GM12892 (cell line): ENCODE data around the gene TBC1D5.

Experiments used
- POLR2AphosphoS5 ChIP-seq: IDR thresholded peaks from 2 replicates; pipeline ENCODE4 v1.6.1; 2011; ENCODE audit warnings: low read depth, low read length, control low read depth
- TAF1 ChIP-seq: IDR thresholded peaks from 2 replicates; pipeline ENCODE4 v1.6.1; 2011; ENCODE audit warnings: low read depth, mild to moderate bottlenecking, control low read depth, low read length, borderline replicate concordance

DNA sequence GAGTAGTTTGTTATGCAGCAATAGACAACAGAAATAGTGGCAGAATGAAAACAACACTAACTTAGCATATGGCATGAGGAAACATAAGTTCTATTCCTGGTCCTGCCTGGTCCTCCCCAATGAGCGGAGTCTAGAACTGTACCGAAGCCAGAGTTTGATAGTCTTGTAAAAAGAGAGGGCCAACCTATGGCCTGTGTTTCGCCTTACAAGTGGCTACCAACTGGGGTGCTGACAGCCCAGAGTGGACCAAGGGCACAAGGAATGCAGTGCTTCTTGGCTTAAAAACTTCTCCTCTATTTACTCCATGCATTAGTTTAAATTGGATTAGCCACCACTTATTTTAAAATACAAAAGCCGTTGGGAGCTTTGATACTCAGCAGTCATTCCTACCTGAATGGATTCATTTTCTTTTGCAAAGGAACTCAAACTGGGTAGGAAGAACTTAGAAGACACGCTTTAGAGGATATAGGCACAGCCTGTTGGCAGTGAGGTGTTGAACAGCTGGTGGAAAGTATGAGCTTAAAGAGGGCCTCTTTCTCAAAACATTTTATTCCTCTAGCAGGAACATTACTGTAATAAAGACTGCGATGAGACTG, 554.7 kb downstream of the TBC1D5 start:
- no peak for TF ChIP-seq TAF1
- no peak for TF ChIP-seq POLR2AphosphoS5
